ENCODE data around the gene FANCL.
"Not testable (repeated sequence)": the region's sequence is repeated elsewhere in the genome, so short reads cannot be mapped to it uniquely, and the experiment has no call there.

Gene FANCL

DNA sequence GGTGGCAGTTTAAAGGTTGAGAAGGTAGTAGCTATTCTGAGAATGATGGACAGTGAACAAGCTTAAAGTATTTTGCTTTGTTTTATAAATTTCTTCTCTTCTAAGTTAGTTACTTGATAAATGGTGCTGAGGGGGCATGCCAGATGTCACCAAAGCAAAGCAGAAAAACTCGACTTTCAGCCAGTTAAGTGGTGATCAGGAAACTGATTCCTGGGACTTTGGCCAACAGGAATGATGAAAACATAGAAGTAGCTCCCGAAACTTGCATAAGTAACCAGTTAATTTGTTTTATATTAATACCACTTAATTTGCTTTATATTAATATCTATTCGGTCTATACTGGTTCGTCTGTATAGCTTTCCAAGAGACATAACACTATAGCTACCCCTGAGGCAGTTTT is 82.6 kb downstream of the FANCL start:
- TF ChIP-seq, protein P1, sequence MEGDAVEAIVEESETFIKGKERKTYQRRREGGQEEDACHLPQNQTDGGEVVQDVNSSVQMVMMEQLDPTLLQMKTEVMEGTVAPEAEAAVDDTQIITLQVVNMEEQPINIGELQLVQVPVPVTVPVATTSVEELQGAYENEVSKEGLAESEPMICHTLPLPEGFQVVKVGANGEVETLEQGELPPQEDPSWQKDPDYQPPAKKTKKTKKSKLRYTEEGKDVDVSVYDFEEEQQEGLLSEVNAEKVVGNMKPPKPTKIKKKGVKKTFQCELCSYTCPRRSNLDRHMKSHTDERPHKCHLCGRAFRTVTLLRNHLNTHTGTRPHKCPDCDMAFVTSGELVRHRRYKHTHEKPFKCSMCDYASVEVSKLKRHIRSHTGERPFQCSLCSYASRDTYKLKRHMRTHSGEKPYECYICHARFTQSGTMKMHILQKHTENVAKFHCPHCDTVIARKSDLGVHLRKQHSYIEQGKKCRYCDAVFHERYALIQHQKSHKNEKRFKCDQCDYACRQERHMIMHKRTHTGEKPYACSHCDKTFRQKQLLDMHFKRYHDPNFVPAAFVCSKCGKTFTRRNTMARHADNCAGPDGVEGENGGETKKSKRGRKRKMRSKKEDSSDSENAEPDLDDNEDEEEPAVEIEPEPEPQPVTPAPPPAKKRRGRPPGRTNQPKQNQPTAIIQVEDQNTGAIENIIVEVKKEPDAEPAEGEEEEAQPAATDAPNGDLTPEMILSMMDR (IDR thresholded peaks at IDR 0.05; ENCODE audit: insufficient read depth, low read depth, low read length, missing control alignments) = no peak
- H3K4me3 ChIP-seq (ENCODE audit: low read length) = no peak overlapping the region
- no peak for DNase-seq (ENCODE audit: low read depth)

DNA sequence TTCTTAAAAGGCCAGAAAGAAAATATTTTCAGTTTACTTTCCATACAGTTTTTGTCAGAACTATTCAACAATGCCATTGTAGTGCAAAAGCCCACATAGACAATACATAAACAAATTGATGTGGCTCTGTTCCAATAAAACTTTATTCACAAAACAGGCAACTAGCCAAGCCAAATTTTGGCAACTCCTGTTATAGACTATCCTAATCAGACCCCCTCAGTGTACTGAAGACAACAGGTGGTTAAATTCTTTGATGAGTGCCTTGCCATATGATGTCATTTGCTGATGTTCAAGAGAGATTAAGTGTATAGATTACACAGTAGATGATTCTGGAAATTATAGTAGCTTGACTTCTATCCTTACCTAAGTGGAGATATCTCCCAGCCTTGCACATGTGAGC is 83.4 kb downstream of the FANCL start:
- H3K4me3 ChIP-seq (ENCODE audit: low read length) = no peak overlapping the region
- TF ChIP-seq, protein P1 (IDR thresholded peaks at IDR 0.05; ENCODE audit: insufficient read depth, low read depth, low read length, missing control alignments) = no peak
- no peak for DNase-seq (ENCODE audit: low read depth)

DNA sequence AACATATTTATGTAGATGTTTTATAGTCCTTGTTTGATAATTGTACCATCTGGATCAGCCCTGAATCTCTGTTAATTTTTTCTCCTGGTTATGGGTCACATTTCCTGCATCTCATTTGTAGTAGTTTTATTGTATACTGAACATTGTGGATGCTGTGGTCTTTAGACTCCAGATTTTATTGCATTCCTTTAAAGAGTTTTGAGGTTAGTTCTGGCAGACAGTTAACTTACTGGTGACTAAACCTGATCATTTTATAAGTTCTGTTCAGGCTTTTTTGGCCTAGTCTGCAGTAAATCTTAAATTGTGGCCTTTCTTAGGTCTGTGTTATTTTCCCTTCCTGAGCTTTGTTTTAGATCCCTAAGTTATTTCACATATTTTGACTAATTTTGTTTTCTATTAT is 84.3 kb downstream of the FANCL start:
- TF ChIP-seq, protein P1 (IDR thresholded peaks at IDR 0.05; ENCODE audit: insufficient read depth, low read depth, low read length, missing control alignments) = no peak
- no peak overlapping the region for H3K4me3 ChIP-seq (ENCODE audit: low read length)
- no peak for DNase-seq (ENCODE audit: low read depth)

DNA sequence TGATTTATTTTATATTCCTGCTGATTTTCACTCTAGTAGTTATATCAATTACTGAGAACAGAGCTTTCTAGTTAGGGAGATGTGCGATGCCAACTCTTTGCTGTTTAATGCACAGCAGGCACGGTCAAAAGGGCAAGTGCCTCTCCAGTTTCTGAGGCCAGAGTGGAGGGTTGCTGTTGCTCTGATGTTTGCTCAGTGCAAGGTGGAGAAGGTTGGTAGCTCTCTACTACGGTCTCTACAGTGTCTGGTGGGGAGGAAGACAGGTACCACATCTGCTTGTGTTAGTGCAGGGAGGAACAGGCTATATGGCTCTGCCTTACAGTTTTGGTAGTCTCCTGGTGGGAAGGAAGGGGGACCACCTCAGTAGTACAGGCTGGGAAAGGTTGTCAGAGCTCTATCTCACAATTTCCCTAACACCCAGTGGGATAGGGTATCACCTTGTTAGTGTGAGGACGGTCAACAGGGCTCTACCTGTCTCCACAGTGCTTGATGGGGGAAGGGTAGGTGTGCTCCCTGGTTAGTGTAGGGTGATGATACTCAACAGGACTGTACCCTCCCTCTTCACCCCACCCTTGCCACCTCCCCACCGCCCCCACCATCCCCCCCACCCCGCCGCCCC is 85.9 kb downstream of the FANCL start:
- no peak for DNase-seq (ENCODE audit: low read depth)
- H3K4me3 ChIP-seq (ENCODE audit: low read length) = no peak overlapping the region
- TF ChIP-seq, protein P1 (IDR thresholded peaks at IDR 0.05; ENCODE audit: insufficient read depth, low read depth, low read length, missing control alignments) = no peak

DNA sequence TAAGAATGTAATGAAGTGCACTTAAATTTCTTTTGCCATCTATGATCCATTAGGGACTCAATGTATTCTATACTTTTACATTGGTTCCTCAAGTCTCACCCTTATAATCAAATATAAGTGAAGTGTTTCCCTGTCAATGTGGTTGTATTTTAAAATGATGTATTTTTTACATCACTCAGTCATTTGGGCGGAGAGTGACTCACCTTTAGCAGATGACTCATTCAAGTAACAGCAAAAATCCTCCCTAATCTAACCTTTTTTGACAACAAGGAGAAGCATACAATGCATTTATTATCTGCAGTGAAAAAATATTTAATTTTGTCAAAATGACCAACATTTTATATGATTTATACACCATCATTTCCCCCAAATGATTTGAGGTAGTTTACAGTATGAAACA is 94.4 kb downstream of the FANCL start:
- DNase-seq (ENCODE audit: low read depth) = peak; percentile 74
- no peak overlapping the region for H3K4me3 ChIP-seq (ENCODE audit: low read length)
- TF ChIP-seq, protein P1 (IDR thresholded peaks at IDR 0.05; ENCODE audit: insufficient read depth, low read depth, low read length, missing control alignments) = no peak

DNA sequence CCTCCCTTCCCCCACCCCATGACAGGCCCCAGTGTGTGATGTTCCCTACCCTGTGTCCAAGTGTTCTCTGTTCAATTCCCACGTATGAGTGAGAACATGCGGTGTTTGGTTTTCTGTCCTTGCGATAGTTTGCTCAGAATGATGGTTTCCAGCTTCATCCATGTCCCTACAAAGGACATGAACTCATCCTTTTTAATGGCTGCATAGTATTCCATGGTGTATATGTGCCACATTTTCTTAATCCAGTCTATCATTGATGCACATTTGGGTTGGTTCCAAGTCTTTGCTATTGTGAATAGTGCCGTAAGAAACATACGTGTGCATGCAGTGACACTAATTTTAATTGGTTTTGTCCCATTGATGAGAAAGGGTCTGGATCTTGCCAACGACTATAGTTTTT is 95.4 kb downstream of the FANCL start:
- H3K4me3 ChIP-seq (ENCODE audit: low read length); DNase-seq (ENCODE audit: low read depth): not testable (repeated sequence)

DNA sequence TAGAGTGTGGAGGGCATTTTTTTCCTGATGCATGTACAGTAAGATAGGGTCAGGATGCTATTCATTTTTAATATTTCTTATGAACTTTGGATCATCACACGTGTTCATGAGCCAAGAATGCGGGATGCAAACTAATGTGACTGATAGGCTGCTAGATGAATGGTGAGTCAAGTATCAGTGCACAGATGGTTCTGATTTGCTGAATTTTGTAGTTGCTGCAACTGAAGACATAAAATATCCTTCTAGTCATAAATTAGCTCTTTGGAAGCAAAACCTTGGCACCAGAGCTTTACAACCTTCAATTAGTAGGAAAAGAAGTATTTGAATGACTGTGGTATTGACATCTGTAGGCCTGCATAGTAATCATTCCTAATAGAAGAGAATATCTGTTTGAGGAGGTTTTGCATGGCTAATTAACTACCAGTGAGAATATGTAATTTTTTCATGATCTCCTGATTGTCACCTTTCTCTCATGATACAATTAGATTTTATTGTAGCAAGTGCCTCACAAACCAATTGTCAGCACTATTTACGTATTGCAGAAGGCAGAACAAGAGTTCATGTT is 100.5 kb downstream of the FANCL start:
- DNase-seq (ENCODE audit: low read depth) = no peak
- TF ChIP-seq, protein P1 (IDR thresholded peaks at IDR 0.05; ENCODE audit: insufficient read depth, low read depth, low read length, missing control alignments) = no peak
- no peak overlapping the region for H3K4me3 ChIP-seq (ENCODE audit: low read length)
